Renal cortex interstitium (tissue), 3 donors: ENCODE data around the gene ZNF525. TPM values are rescaled to one million over a fixed set of nuclear protein-coding genes. Genes with fewer than 3 reads are reported as not detected.

Experiments used
- polyA plus RNA-seq, 3 donors: library from polyadenylated mRNA; unstranded; fragments of 120-200 nt; gene quantifications; one replicate each; pipeline ENCODE4 v1.2.1, GENCODE V29; 2013; ENCODE audit not compliant: insufficient read length in 3 of 3

ZNF525 gene
- polyA plus RNA-seq, 3 donors = 9.9 to 15.4 (median 12.9) TPM

Other genes with a start within 250 kb of the ZNF525 start
- 10 to 100 TPM; 21.9 to 30.5 (median 24.0) TPM for gene ZNF415, start 232.8 kb upstream of the ZNF525 start, polyA plus RNA-seq
- 10 to 100 TPM; 11.0 to 13.7 (median 12.9) TPM for gene ZNF347, start 206.7 kb upstream of the ZNF525 start, polyA plus RNA-seq
- 1 to 10 TPM; 6.8 to 9.3 (median 7.7) TPM for gene ZNF665, start 172.3 kb upstream of the ZNF525 start, polyA plus RNA-seq
- gene ZNF677, start 110.8 kb upstream of the ZNF525 start, polyA plus RNA-seq = 10 to 100 TPM; 46.6 to 57.0 (median 54.8) TPM
- gene VN1R2, start 107.4 kb upstream of the ZNF525 start, polyA plus RNA-seq = not detected
- not detected for gene VN1R4, start 98.0 kb upstream of the ZNF525 start, polyA plus RNA-seq
- gene ZNF845, start 32.0 kb upstream of the ZNF525 start, polyA plus RNA-seq = 10 to 100 TPM in 1 of 3 donors, 1 to 10 TPM in 2; 8.4 to 10.4 (median 8.4) TPM
- gene ZNF765, start 29.4 kb downstream of the ZNF525 start, polyA plus RNA-seq = 10 to 100 TPM; 11.0 to 12.1 (median 11.1) TPM
- 10 to 100 TPM; 12.3 to 13.7 (median 12.9) TPM for gene ZNF761, start 66.3 kb downstream of the ZNF525 start, polyA plus RNA-seq
- gene ZNF813, start 102.0 kb downstream of the ZNF525 start, polyA plus RNA-seq = 1 to 10 TPM; 6.2 to 7.4 (median 6.5) TPM
- gene ZNF331, start 172.4 kb downstream of the ZNF525 start, polyA plus RNA-seq = 10 to 100 TPM; 17.4 to 37.6 (median 18.3) TPM